Fibroblast of lung (primary cell): ENCODE measurements around the gene EHMT1.

Experiments used
- CTCF ChIP-seq, 2 donors: IDR thresholded peaks in 1 of 2; conservative IDR thresholded peaks in 1 of 2; 1 replicate in 1 of 2; 2 replicates in 1 of 2; pipeline ENCODE4 v1.5.1; 2011 to 2012; ENCODE audit warnings: low read length in 2 of 2, control low read depth in 1 of 2, inconsistent platforms in 1 of 2, low read depth in 1 of 2, mild to moderate bottlenecking in 1 of 2
- EZH2 ChIP-seq: IDR thresholded peaks from 2 replicates; pipeline ENCODE4 v1.5.1; 2012; ENCODE audit warnings: low read length, control low read depth, mild to moderate bottlenecking; ENCODE audit errors: missing control alignments

- TF ChIP-seq CTCF (conservative IDR thresholded peaks at IDR 0.05 in 1 of 2, IDR thresholded peaks at IDR 0.05 in 1 of 2; ENCODE audit: low read depth in 1 of 2, low read length in 2 of 2) = no peak
- no peak for TF ChIP-seq EZH2
Measured at GRCh38 chr9:137697193-137697592, 78.4 kb downstream of the EHMT1 start.
